Prostate gland (tissue), 2 donors: ENCODE results near the gene MIEF2.

ENCODE experiments used
- CTCF ChIP-seq, 4 experiments: fragments of 200-600 bp in 2 of 4; fragments of 450-650 bp in 2 of 4; sonication (generic) in 2 of 4; IDR thresholded peaks; 1 replicate in 3 of 4; 2 replicates in 1 of 4; pipeline ENCODE4 v1.5.1; 2016 to 2019; ENCODE audit warnings: antibody characterized with exemption in 4 of 4, mild to moderate bottlenecking in 2 of 4, moderate library complexity in 2 of 4
- POLR2A ChIP-seq: fragments of 450-650 bp; IDR thresholded peaks from one replicate; pipeline ENCODE4 v1.6.1; 2016; ENCODE audit warnings: antibody characterized with exemption, mild to moderate bottlenecking

GRCh38 chr17:18257268-18257981, 3.0 kb upstream of the MIEF2 start:
- TF ChIP-seq CTCF (IDR thresholded peaks at IDR 0.05) (no peak), POLR2A (peak; percentile 11)
